HG02798 (cell line): ENCODE data around the gene TMEM178B.

Source experiments
- ATAC-seq: cut with Tn5 transposase; IDR thresholded peaks from one replicate; pipeline ENCODE4 v1.9.1; 2021; ENCODE audit warnings: mild to moderate bottlenecking; ENCODE audit not compliant: unreplicated experiment, poor library complexity

TMEM178B gene

GRCh38 chr7:141407893-141408292, 334.0 kb downstream of the TMEM178B start:
- no peak for ATAC-seq

GRCh38 chr7:141408440-141408839, 334.6 kb downstream of the TMEM178B start:
- ATAC-seq = no peak

GRCh38 chr7:141409219-141409618, 335.4 kb downstream of the TMEM178B start:
- ATAC-seq = no peak

GRCh38 chr7:141409801-141410329, 336.0 kb downstream of the TMEM178B start:
- ATAC-seq = no peak

GRCh38 chr7:141410353-141411000, 336.6 kb downstream of the TMEM178B start:
- ATAC-seq = no peak

GRCh38 chr7:141411133-141411532, 337.3 kb downstream of the TMEM178B start:
- no peak for ATAC-seq

- no peak for ATAC-seq
These were observed 342.1 kb downstream of the TMEM178B start for GRCh38 chr7:141415999-141416398.

- ATAC-seq = no peak
These were observed 342.9 kb downstream of the TMEM178B start for GRCh38 chr7:141416650-141417270.

- ATAC-seq = no peak
These were observed 343.6 kb downstream of the TMEM178B start for GRCh38 chr7:141417506-141417905.

- ATAC-seq = no peak
These were observed 344.2 kb downstream of the TMEM178B start for GRCh38 chr7:141418066-141418465.

GRCh38 chr7:141421306-141421705, 347.4 kb downstream of the TMEM178B start:
- ATAC-seq = no peak

GRCh38 chr7:141427134-141427533, 353.3 kb downstream of the TMEM178B start:
- ATAC-seq = no peak

- no peak for ATAC-seq
These were observed 356.7 kb downstream of the TMEM178B start for GRCh38 chr7:141430455-141431139.

GRCh38 chr7:141431140-141431479, 357.2 kb downstream of the TMEM178B start:
- no peak for ATAC-seq

GRCh38 chr7:141431711-141432110, 357.8 kb downstream of the TMEM178B start:
- ATAC-seq = no peak

- no peak for ATAC-seq
These were observed 359.8 kb downstream of the TMEM178B start for GRCh38 chr7:141433698-141434097.

GRCh38 chr7:141436139-141436538, 362.3 kb downstream of the TMEM178B start:
- ATAC-seq = no peak

GRCh38 chr7:141436575-141437075, 362.8 kb downstream of the TMEM178B start:
- no peak for ATAC-seq

GRCh38 chr7:141439164-141439563, 365.3 kb downstream of the TMEM178B start:
- no peak for ATAC-seq

GRCh38 chr7:141439776-141440175, 365.9 kb downstream of the TMEM178B start:
- no peak for ATAC-seq
